Suprapubic skin (tissue), 4 donors: ENCODE data around the gene TMEM232. TPM values are rescaled to one million over a fixed set of nuclear protein-coding genes. Genes with fewer than 3 reads are reported as not detected.

Experiments
- DNase-seq, 2 donors: peaks; one replicate each; pipeline ENCODE4 v3.0.0-alpha.2; 2019; ENCODE audit warnings: low spot score in 2 of 2
- H3K27ac ChIP-seq: fragments of 200-600 bp; sonication (generic); one replicate; pipeline ENCODE4 v1.5.1; 2019
- H3K27me3 ChIP-seq: fragments of 200-600 bp; sonication (generic); one replicate; pipeline ENCODE4 v1.5.1; 2019
- H3K36me3 ChIP-seq: fragments of 200-600 bp; sonication (generic); one replicate; pipeline ENCODE4 v1.5.1; 2019
- H3K4me1 ChIP-seq: fragments of 200-600 bp; sonication (generic); one replicate; pipeline ENCODE4 v1.5.1; 2019
- H3K4me3 ChIP-seq: fragments of 200-600 bp; sonication (generic); one replicate; pipeline ENCODE4 v1.5.1; 2019; ENCODE audit warnings: mild to moderate bottlenecking
- H3K9me3 ChIP-seq: fragments of 200-600 bp; sonication (generic); one replicate; pipeline ENCODE4 v1.5.1; 2019
- CTCF ChIP-seq, 2 donors: fragments of 200-600 bp in 1 of 2; fragments of 450-650 bp in 1 of 2; sonication (generic) in 1 of 2; IDR thresholded peaks; one replicate each; pipeline ENCODE4 v1.5.1; 2016 to 2019; ENCODE audit warnings: antibody characterized with exemption in 2 of 2, mild to moderate bottlenecking in 1 of 2, moderate library complexity in 1 of 2
- EP300 ChIP-seq: sonication (generic); formaldehyde crosslinking; IDR thresholded peaks from one replicate; pipeline ENCODE4 v1.6.1; 2017; ENCODE audit warnings: antibody characterized with exemption
- POLR2A ChIP-seq, 2 donors: fragments of 450-650 bp; IDR thresholded peaks; one replicate each; pipeline ENCODE4 v1.6.1; 2017; ENCODE audit warnings: antibody characterized with exemption in 2 of 2, mild to moderate bottlenecking in 2 of 2, moderate library complexity in 2 of 2
- POLR2AphosphoS5 ChIP-seq, 3 donors: sonication (generic); formaldehyde crosslinking; IDR thresholded peaks; one replicate each; pipeline ENCODE4 v1.6.1; 2017; ENCODE audit warnings: antibody characterized with exemption in 3 of 3
- WGBS: methylation state at CpG from one replicate; pipeline ENCODE4 v1.1.5; 2018; 5-methylcytosine and 5-hydroxymethylcytosine counted together
- total RNA-seq, 4 donors: library from RNA; depleted of rRNA; stranded (reverse); fragments of >200 nt; gene quantifications; one replicate each; pipeline ENCODE4 v1.1.0, GENCODE V29; 2016

TMEM232 gene
- total RNA-seq, 4 donors from 2014 or later: 0.76 to 1.9 (median 0.98) TPM

- TF ChIP-seq POLR2AphosphoS5 (IDR thresholded peaks at IDR 0.05) (no peak), POLR2A (IDR thresholded peaks at IDR 0.05) (no peak), CTCF (IDR thresholded peaks at IDR 0.05) (no peak), EP300 (no peak)
- no peaks in the 10 kb centered on the region for H3K4me1 ChIP-seq
- no peak for DNase-seq
- H3K27me3 ChIP-seq: no peaks in the 10 kb centered on the region
- peaks cover 3% of the 10 kb centered on the region for H3K9me3 ChIP-seq
- H3K4me3 ChIP-seq: no peak overlapping the region
- no peaks in the 10 kb centered on the region for H3K36me3 ChIP-seq
- 27% methylated on average over 3 of the region's 3 CpGs for WGBS
- no peak overlapping the region for H3K27ac ChIP-seq
Measured at GRCh38 chr5:110439296-110439695, 287.2 kb downstream of the TMEM232 start.

- peaks cover 3% of the 10 kb centered on the region for H3K9me3 ChIP-seq
- H3K27me3 ChIP-seq: no peaks in the 10 kb centered on the region
- H3K36me3 ChIP-seq: no peaks in the 10 kb centered on the region
- no peak overlapping the region for H3K4me3 ChIP-seq
- no peaks in the 10 kb centered on the region for H3K4me1 ChIP-seq
- TF ChIP-seq POLR2AphosphoS5 (IDR thresholded peaks at IDR 0.05) (no peak), CTCF (IDR thresholded peaks at IDR 0.05) (no peak), POLR2A (IDR thresholded peaks at IDR 0.05) (no peak)
- H3K27ac ChIP-seq: no peak overlapping the region
- DNase-seq: no peak
- WGBS: 78% methylated on average over 2 of the region's 2 CpGs
Measured at GRCh38 chr5:110435207-110435606, 291.3 kb downstream of the TMEM232 start.

GRCh38 chr5:110431603-110432002 lies 294.9 kb downstream of the TMEM232 start:
- Histone ChIP-seq H3K4me3 (no peak overlapping the region), H3K36me3 (no peaks in the 10 kb centered on the region), H3K27me3 (no peaks in the 10 kb centered on the region), H3K4me1 (no peaks in the 10 kb centered on the region), H3K27ac (no peak overlapping the region), H3K9me3 (peaks cover 3% of the 10 kb centered on the region)
- TF ChIP-seq POLR2AphosphoS5 (IDR thresholded peaks at IDR 0.05) (no peak), EP300 (no peak)
- no peak for DNase-seq

GRCh38 chr5:110414360-110414759 lies 312.1 kb downstream of the TMEM232 start:
- no peaks in the 10 kb centered on the region for H3K9me3 ChIP-seq
- no peaks in the 10 kb centered on the region for H3K27me3 ChIP-seq
- DNase-seq: no peak
- H3K4me1 ChIP-seq: no peaks in the 10 kb centered on the region
- TF ChIP-seq POLR2AphosphoS5 (IDR thresholded peaks at IDR 0.05) (no peak), CTCF (IDR thresholded peaks at IDR 0.05) (no peak)
- no peak overlapping the region for H3K27ac ChIP-seq
- no peaks in the 10 kb centered on the region for H3K36me3 ChIP-seq
- no peak overlapping the region for H3K4me3 ChIP-seq
- WGBS: 62% methylated on average over 2 of the region's 2 CpGs

GRCh38 chr5:110413856-110414255 lies 312.6 kb downstream of the TMEM232 start:
- H3K27ac ChIP-seq: no peak overlapping the region
- H3K36me3 ChIP-seq: no peaks in the 10 kb centered on the region
- DNase-seq: no peak
- no peaks in the 10 kb centered on the region for H3K4me1 ChIP-seq
- no peak overlapping the region for H3K4me3 ChIP-seq
- no peaks in the 10 kb centered on the region for H3K9me3 ChIP-seq
- WGBS: 72% methylated on average over 2 of the region's 2 CpGs
- TF ChIP-seq POLR2A (IDR thresholded peaks at IDR 0.05): no peak
- no peak for TF ChIP-seq POLR2AphosphoS5 (IDR thresholded peaks at IDR 0.05)
- no peak for TF ChIP-seq CTCF (IDR thresholded peaks at IDR 0.05)
- no peak for TF ChIP-seq EP300
- no peaks in the 10 kb centered on the region for H3K27me3 ChIP-seq

- no peaks in the 10 kb centered on the region for H3K9me3 ChIP-seq
- H3K27ac ChIP-seq: no peak overlapping the region
- 86% methylated on average over 3 of the region's 3 CpGs for WGBS
- no peaks in the 10 kb centered on the region for H3K36me3 ChIP-seq
- no peak for DNase-seq
- no peaks in the 10 kb centered on the region for H3K27me3 ChIP-seq
- TF ChIP-seq POLR2A (IDR thresholded peaks at IDR 0.05) (no peak), EP300 (no peak), POLR2AphosphoS5 (IDR thresholded peaks at IDR 0.05) (no peak), CTCF (IDR thresholded peaks at IDR 0.05) (no peak)
- H3K4me3 ChIP-seq: no peak overlapping the region
- H3K4me1 ChIP-seq: no peaks in the 10 kb centered on the region
Measured at GRCh38 chr5:110409571-110409970, 316.9 kb downstream of the TMEM232 start.
